Measurements from ENCODE around the gene HOXB3. TPM values are rescaled to one million over a fixed set of nuclear protein-coding genes. Genes with fewer than 3 reads are reported as not detected.

The HOXB3 gene
- polyA plus RNA-seq, 1 experiment = 33.0 TPM

- CTCF ChIA-PET = interaction anchor here (0.6 to 1.6 kb wide), 7 partner anchors 43 to 270 kb away, joined by 3 to 5 read pairs (median 3); no protein-coding TSS in a partner anchor
- TF ChIP-seq, protein P1, sequence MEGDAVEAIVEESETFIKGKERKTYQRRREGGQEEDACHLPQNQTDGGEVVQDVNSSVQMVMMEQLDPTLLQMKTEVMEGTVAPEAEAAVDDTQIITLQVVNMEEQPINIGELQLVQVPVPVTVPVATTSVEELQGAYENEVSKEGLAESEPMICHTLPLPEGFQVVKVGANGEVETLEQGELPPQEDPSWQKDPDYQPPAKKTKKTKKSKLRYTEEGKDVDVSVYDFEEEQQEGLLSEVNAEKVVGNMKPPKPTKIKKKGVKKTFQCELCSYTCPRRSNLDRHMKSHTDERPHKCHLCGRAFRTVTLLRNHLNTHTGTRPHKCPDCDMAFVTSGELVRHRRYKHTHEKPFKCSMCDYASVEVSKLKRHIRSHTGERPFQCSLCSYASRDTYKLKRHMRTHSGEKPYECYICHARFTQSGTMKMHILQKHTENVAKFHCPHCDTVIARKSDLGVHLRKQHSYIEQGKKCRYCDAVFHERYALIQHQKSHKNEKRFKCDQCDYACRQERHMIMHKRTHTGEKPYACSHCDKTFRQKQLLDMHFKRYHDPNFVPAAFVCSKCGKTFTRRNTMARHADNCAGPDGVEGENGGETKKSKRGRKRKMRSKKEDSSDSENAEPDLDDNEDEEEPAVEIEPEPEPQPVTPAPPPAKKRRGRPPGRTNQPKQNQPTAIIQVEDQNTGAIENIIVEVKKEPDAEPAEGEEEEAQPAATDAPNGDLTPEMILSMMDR (IDR thresholded peaks at IDR 0.05; ENCODE audit: low read depth, low read length) = no peak
- POLR2A ChIA-PET = interaction anchor here (0.6 to 2.1 kb wide), 12 partner anchors 10 to 329 kb away, joined by 3 to 11 read pairs (median 4); no protein-coding TSS in a partner anchor
- Histone ChIP-seq H3K9me3 (ENCODE audit: control insufficient read depth, insufficient read depth, low read length) (no peaks in the 10 kb centered on the region; the same call in 1 of the 2 replicates), H3K27me3 (ENCODE audit: control insufficient read depth, insufficient read depth, low read length) (no peaks in the 10 kb centered on the region), H3K4me3 (ENCODE audit: low read depth, low read length) (peak overlapping the region; percentile 47), H3K27ac (ENCODE audit: low read depth, low read length) (peak overlapping the region; percentile 84)
- DNase-seq (ENCODE audit: low read depth, low spot score) = no peak
Measured at GRCh38 chr17:48546137-48546923, 43.7 kb downstream of the HOXB3 start.

- Histone ChIP-seq H3K27ac (ENCODE audit: low read depth, low read length) (peak overlapping the region; percentile 97), H3K27me3 (ENCODE audit: control insufficient read depth, insufficient read depth, low read length) (no peaks in the 10 kb centered on the region), H3K4me3 (ENCODE audit: low read depth, low read length) (peak overlapping the region; percentile 87; the same call in 1 of the 2 replicates), H3K9me3 (ENCODE audit: control insufficient read depth, insufficient read depth, low read length) (no peaks in the 10 kb centered on the region; the same call in 1 of the 2 replicates)
- TF ChIP-seq, protein P1 (IDR thresholded peaks at IDR 0.05; ENCODE audit: low read depth, low read length) = no peak
- ChIA-PET CTCF (interaction anchor here (0.6 to 1.1 kb wide), 3 partner anchors 54 to 271 kb away, joined by 3 to 5 read pairs (median 3); no protein-coding TSS in a partner anchor), POLR2A (interaction anchor here (0.6 to 2.1 kb wide), 2 partner anchors 42 to 330 kb away, joined by 4 to 5 read pairs; no protein-coding TSS in a partner anchor)
- no peak for DNase-seq (ENCODE audit: low read depth, low spot score)
Measured at GRCh38 chr17:48545539-48545938, 44.5 kb downstream of the HOXB3 start.

- no peak for DNase-seq (ENCODE audit: low read depth, low spot score)
- TF ChIP-seq, protein P1 (IDR thresholded peaks at IDR 0.05; ENCODE audit: low read depth, low read length) = no peak
- Histone ChIP-seq H3K27me3 (ENCODE audit: control insufficient read depth, insufficient read depth, low read length) (no peaks in the 10 kb centered on the region), H3K4me3 (ENCODE audit: low read depth, low read length) (peak within 1 kb of the TSS; percentile 87), H3K9me3 (ENCODE audit: control insufficient read depth, insufficient read depth, low read length) (no peaks in the 10 kb centered on the region; the same call in 1 of the 2 replicates), H3K27ac (ENCODE audit: low read depth, low read length) (peak within 1 kb of the TSS; percentile 97)
- ChIA-PET CTCF (no interaction called here), POLR2A (no interaction called here)
Measured at GRCh38 chr17:48545022-48545375, 45.0 kb downstream of the HOXB3 start, which contains the start of gene HOXB2. Gene HOXB2 (minus strand): TSS chr17:48545109. CDS start chr17:48544911, 198 bp downstream.

DNA sequence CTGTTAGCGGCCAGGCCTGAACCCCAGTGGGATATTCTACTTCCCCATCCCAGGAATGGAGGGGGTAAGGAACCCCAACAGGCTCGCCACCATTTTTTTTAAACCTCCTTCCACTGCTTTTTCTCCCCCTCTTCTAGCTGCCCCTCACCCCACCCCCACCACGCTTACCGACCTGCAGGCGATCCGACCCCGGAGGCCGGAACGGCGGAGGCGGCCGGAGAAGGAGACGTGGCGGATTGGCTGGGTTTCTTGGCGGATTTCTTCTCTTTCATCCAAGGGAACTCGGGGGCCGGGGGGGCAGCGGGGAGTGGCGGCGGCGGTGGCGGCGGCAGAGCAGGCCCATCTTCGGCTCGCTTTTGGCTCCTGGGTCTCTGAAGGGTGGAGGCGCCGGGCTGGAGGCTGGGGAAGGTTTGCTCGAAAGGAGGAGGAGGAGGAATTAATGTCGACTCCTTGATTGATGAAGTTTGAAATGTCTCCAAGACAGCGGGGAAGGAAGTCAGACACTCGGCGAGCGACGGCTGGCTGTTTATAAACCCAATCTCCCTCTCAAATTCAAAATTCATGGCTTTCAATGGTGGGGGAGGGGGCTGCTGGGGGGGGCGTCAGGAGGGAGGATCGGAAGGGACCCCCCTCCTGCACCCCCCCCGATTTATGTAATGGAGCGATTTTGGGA, 45.6 kb downstream of the HOXB3 start:
- ChIA-PET CTCF (interaction anchor here (0.6 kb wide), 1 partner anchor 88 kb away, joined by 4 read pairs; no protein-coding TSS in a partner anchor), POLR2A (interaction anchor here (0.7 to 1.3 kb wide), 4 partner anchors 17 to 52 kb away, joined by 3 to 9 read pairs (median 5); no protein-coding TSS in a partner anchor)
- TF ChIP-seq, protein P1 (IDR thresholded peaks at IDR 0.05; ENCODE audit: low read depth, low read length) = no peak
- peak; percentile 78 for DNase-seq (ENCODE audit: low read depth, low spot score)
- Histone ChIP-seq H3K9me3 (ENCODE audit: control insufficient read depth, insufficient read depth, low read length) (no peaks in the 10 kb centered on the region; the same call in 1 of the 2 replicates), H3K4me3 (ENCODE audit: low read depth, low read length) (peak overlapping the region; percentile 87), H3K27ac (ENCODE audit: low read depth, low read length) (peak overlapping the region; percentile 97), H3K27me3 (ENCODE audit: control insufficient read depth, insufficient read depth, low read length) (no peaks in the 10 kb centered on the region)

Data from AG04450 (cell line).